GM21360 (cell line): ENCODE results near the gene SH3GL3.

Experiments used
- ATAC-seq: cut with Tn5 transposase; IDR thresholded peaks from one replicate; pipeline ENCODE4 v1.9.1; 2021; ENCODE audit warnings: mild to moderate bottlenecking, moderate library complexity; ENCODE audit not compliant: unreplicated experiment

Gene SH3GL3

GRCh38 chr15:83565138-83565537 is 118.0 kb downstream of the SH3GL3 start:
- no peak for ATAC-seq

GRCh38 chr15:83565553-83566159 is 118.5 kb downstream of the SH3GL3 start:
- no peak for ATAC-seq

GRCh38 chr15:83567318-83567717 is 120.2 kb downstream of the SH3GL3 start:
- ATAC-seq, result no peak

GRCh38 chr15:83569341-83569740 is 122.2 kb downstream of the SH3GL3 start:
- no peak for ATAC-seq

- no peak for ATAC-seq
These were observed 123.6 kb downstream of the SH3GL3 start for GRCh38 chr15:83570756-83571155.

- no peak for ATAC-seq
These were observed 124.9 kb downstream of the SH3GL3 start for GRCh38 chr15:83571820-83572707.

- ATAC-seq, result no peak
These were observed 127.2 kb downstream of the SH3GL3 start for GRCh38 chr15:83574345-83574744.

GRCh38 chr15:83578691-83579090 is 131.6 kb downstream of the SH3GL3 start:
- no peak for ATAC-seq

GRCh38 chr15:83581381-83581780 is 134.2 kb downstream of the SH3GL3 start:
- ATAC-seq, result no peak

- no peak for ATAC-seq
These were observed 135.2 kb downstream of the SH3GL3 start for GRCh38 chr15:83582381-83582780.

GRCh38 chr15:83585601-83586335 is 138.6 kb downstream of the SH3GL3 start:
- no peak for ATAC-seq

GRCh38 chr15:83587091-83587490 is 139.9 kb downstream of the SH3GL3 start:
- ATAC-seq, result no peak

- ATAC-seq, result no peak
These were observed 141.3 kb downstream of the SH3GL3 start for GRCh38 chr15:83588441-83588840.

- ATAC-seq, result no peak
These were observed 145.4 kb downstream of the SH3GL3 start for GRCh38 chr15:83592370-83593040.

- ATAC-seq, result no peak
These were observed 148.1 kb downstream of the SH3GL3 start for GRCh38 chr15:83595191-83595590.

GRCh38 chr15:83598031-83598430 is 150.9 kb downstream of the SH3GL3 start:
- no peak for ATAC-seq

- no peak for ATAC-seq
These were observed 154.9 kb downstream of the SH3GL3 start for GRCh38 chr15:83602021-83602420.

- ATAC-seq, result no peak
These were observed 157.4 kb downstream of the SH3GL3 start for GRCh38 chr15:83604549-83604948.

- ATAC-seq, result no peak
These were observed 158.2 kb downstream of the SH3GL3 start for GRCh38 chr15:83605111-83605945.

- ATAC-seq, result no peak
These were observed 163.0 kb downstream of the SH3GL3 start for GRCh38 chr15:83610132-83610531.
